NCI-H524 treated with DMSO at 0.1 percent for 48 hours (cell line): ENCODE data around the gene ULK4.
"Not testable (repeated sequence)": the region's sequence is repeated elsewhere in the genome, so short reads cannot be mapped to it uniquely, and the experiment has no call there.

Experiments used
- DNase-seq: peaks from one replicate; lab custom pipeline; 2025; lab: John Stamatoyannopoulos, UW

The ULK4 gene

DNA sequence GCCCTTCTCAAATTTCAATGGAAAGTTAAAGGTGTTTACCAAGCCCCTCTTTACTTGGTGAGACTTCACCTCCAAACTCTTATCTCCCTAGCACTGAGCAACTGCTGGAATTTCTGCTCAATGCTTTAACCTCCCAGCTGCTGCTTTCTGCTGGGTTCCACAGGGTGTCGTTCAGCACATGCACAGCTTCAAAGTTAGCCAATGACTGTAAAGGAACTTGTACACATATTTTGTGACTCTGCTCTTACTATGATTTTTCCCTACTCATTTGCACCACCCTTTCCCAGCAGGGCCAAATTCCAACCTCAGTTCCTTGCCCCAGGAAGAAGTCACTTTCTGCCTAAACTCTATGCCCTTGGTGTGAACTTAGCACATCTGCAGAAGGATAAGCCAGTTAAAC lies 89.7 kb downstream of the ULK4 start:
- DNase-seq, result no peak

DNA sequence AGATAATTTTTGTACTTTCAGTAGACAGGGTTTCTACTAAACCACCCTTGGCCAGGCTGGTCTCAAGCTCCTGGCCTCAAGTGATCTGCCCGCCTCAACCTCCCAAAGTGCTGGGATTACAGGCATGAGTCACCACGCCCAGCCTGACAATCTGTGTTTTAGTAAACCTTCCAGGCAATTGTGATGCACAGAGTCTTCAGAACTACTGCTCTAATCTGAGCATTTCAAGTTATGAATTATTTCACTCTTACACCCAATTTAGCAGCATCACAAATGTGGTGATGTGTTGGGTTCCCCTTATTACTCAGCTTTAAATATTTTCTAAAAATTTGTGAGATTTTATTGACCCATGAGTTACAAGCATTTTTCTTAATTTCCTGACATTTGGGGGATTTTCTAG lies 94.4 kb downstream of the ULK4 start:
- no peak for DNase-seq

DNA sequence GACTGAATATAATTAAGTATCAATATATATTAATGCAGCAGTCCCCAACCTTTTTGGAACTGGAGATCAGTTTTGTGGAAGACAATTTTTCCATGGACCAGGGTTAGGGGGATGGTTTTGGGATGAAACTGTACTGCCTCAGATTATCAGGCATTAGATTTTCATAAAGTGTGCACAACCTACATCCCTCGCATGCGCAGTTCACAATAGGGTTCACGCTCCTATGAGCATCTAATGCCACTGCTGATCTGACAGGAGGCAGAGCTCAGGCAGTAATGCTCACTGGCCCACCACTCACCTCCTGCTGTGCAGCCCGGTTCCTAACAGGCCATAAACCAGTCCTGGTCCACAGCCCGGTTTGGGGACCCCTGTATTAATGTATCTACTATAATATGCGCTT lies 95.6 kb downstream of the ULK4 start:
- no peak for DNase-seq

DNA sequence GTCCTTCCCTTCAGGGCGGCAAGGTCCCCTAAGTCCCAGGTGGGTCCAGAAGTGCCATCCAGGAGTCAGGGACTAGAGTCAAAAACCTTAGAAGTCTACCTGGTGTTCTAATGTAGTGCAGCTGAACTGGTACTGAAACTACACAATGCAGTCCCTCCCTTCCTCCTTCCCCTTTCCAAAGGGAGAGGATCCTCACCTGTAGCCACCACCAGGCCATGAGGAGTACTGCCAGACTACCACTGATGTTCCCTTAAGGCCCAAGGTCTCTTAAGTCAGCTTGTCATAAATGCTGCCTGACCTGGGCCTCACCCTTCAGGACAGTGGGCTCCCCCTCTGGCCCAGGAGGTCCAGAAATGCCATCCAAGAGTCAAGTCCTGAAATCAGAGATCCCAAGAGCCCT lies 98.9 kb downstream of the ULK4 start:
- no peak for DNase-seq

DNA sequence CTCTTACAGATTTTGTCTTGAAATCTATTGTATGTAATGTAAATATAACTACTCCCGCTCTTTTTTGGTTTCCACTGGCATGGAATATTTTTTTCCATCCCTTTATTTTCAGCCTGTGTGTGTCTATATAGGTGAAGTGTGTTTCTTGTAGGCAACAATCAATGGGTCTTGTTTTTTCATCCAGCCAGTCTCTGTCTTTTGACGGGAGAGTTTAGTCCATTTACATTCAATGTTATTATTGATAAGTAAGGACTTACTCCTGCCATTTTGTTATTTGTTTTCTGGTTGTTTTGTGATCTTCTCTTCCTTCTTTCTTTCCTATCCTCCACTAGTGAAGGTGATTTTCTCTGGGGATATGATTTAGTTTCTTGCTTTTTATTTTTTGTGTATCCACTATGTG lies 101.4 kb downstream of the ULK4 start:
- not testable (repeated sequence) for DNase-seq

DNA sequence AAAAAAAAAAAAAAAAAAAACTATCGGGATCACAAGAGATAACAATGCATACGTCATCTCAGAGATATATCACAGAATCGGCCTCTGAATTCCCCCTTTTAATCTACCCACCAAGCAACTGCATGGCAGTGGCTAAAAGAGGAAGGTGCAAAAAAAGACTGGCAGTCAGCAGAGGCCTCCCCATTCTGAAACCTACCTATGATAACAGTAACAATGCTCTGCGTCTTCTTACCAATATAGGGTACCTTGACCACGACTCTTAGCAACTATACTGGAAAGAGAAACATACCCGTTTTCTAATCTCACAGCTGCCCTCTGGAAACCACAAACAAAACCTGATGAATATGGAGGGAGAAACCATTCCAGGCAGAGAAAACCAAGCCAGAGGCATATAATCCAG lies 106.9 kb downstream of the ULK4 start:
- no peak for DNase-seq

DNA sequence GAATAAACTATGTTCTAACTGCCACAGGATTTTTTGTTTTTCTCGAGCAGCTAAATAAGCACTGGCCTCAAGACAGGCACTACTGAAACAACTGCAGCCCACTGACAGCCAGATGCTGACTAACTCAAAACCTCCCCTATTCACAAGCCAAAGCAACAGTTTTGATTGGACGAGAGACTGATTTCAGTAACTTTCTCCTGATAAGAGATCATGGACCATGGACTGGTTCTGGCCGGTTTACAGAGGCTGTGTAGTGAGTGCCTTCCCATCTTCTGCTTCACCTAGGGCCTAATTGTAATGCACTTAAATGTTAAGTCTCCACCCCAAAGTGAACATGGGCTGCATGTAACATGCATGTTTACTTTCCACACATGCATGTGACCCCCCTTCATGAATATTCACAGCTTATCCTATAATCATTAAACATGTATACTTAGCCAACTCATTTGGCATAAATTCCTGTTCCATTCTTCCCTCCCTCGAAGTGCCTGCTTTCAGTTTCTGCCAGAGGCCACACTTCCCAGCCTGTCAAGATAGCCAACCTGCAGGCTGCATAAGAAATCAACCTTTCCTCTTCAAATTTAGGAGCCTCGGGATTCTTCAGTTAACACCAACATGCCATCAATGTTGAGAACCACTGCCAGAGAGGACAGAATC lies 108.2 kb downstream of the ULK4 start:
- DNase-seq, result no peak

DNA sequence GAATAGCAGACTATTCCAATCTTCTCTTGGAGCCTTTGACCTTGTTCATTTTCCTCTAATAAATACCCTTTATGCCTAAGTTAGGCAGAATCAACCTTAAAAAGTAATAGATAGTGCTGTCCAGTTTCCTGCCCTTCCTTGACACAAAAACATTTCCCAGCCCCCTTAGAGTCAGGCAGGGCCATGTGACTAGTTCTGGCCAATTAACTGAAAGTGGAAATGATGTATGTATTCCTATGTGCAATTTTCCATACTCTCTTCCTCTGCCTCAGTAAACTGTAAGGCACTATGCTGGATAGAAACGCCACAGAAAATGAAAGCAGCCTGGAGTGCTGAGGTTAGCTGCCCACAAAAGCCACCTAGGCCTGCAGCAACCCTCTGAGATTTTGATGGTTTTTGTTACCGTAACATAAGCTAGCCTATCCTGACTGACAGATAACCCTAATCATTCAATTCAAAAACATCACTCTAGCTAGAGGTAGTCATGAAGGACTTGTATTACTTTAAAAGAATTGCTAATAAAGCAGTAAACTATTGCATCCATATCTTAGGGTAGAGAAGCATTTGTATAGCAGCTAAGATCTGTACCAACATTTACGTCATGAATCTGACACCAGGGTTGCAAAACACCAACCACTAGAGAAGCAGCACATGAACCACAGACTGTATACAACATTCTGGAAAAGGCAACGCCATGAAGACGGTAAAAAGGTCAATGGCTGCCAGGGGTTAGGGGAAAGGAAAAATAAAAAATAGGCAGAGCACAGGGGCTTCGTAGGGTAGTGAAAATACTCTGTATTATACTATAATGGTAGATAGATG lies 112.9 kb downstream of the ULK4 start:
- no peak for DNase-seq

DNA sequence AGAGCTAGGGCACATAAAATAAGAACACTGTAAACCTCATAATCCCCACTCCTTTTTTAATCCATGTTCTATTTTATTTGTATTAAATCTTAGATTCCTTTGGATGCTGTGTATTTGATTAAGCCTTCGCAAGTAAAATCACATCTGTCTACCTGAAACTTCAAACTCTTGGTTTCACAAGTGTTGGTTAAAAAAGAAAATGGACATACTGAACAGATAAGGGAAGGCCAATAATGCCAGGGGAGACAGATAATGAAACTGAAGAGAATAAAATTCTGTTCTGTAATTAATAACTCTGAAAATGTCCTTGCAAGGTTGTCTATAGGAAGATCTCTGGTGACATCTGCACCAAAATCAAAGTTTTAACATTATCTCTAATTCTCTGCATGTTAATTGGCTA lies 114.2 kb downstream of the ULK4 start:
- no peak for DNase-seq

DNA sequence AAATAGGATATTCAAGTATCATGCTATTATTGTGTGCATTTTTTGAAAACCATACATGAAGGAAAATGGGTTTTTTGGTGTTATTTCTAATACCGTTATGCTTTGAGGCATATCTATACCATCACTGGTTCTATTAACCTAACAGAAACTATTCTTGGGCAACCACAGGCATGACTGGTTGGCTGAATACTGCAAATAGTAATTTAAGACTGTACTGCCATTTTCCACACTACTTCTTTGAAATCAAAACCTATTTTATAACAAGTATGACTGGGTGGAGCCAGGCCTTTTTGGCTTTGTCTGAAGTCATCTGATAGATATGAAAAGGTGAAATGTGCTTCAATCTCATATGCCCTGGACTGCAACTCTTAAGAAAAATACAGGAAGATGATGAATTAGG lies 115.1 kb downstream of the ULK4 start:
- DNase-seq, result no peak

DNA sequence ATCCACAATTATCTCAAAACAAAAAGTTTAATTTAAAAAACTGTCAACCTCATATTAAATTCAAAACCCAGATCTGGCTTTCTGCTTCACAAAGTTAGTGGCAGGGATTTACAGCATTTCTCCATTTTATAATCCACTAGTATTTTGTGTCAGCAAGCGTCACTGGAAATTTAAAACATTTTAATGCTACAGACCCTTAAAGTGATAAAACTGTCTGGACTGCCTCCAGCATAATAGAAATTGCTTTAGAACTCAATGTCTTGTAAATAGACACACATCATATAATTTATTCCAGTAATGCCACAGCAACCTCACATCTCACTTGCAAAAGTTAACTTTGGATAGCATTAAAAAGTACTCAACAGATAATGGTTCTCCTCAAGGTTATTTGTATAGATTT lies 116.1 kb downstream of the ULK4 start:
- DNase-seq, result no peak

DNA sequence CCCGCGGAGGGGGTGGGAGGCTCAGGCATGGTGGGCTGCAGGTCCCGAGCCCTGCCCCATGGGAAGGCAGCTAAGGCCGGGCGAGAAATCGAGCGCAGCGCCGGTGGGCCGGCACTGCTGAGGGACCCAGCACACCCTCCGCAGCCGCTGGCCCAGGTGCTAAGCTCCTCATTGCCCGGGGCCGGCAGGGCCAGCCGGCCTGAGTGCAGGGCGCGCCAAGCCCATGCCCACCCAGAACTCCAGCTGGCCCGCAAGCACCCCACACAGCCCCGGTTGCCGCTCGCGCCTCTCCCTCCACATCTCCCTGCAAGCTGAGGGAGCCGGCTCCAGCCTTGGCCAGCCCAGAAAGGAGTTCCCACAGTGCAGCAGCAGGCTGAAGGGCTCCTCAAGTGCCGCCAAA lies 117.6 kb downstream of the ULK4 start:
- DNase-seq, result not testable (repeated sequence)

DNA sequence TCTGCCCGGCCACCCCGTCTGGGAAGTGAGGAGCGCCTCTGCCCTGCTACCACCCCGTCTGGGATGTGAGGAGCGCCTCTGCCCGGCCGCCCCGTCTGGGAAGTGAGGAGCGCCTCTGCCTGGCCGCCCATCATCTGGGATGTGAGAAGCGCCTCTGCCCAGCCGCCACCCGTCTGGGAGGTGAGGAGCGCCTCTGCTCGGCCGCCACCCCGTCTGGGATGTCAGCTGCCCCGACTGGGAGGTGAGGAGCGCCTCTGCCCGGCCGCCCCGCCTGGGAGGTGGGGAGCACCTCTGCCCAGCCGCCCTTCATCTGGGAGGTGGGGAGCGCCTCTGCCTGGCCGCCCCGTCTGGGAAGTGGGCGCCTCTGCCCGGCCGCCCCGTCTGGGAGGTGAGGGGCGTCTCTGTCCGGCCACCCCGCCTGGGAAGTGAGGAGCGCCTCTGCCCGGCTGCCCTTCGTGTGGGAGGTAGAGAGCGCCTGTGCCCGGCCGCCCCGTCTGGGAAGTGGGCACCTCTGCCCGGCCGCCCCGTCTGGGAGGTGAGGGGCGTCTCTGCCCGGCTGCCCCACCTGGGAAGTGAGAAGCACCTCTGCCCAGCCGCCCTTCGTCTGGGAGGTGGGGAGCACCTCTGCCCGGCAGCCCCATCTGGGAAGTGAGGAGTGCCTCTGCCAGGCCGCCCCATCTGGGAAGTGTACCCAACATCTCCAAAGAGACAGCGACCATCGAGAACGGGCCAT lies 120.8 kb downstream of the ULK4 start:
- DNase-seq, result not testable (repeated sequence)

DNA sequence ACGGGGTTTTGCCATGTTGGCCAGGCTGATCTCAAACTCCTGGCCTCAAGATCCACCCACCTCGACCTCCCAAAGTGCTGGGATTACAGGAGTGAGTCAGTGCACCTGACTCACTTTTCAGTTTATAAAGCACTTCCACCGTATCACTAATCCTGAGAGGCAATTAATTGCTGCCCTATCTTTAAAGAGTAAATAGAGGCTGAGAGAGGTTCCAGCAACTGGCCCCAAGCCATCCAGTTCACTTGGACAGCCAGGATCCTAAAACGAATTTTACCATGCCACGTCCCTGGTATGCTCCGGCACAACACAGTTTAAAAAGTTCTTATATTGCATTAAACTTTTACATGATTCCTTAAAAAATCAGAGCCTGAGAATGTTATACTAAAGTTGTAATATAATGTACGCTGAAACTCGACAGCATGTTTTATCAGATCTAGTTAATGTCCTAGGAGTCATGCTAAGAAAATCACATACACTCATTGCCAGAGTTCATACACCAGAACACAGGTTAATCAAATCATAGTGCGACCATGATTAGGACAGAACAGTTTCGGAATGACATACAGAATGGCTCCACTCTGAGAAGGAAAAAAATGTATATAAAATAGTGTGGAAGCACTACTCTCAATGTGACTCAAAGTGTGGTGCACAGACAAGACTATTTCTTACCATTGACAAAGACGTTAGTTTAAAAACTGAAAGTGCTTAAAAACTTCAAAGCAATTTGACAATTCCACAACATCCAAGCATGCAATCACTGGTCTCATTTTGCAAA lies 125.4 kb downstream of the ULK4 start:
- no peak for DNase-seq

DNA sequence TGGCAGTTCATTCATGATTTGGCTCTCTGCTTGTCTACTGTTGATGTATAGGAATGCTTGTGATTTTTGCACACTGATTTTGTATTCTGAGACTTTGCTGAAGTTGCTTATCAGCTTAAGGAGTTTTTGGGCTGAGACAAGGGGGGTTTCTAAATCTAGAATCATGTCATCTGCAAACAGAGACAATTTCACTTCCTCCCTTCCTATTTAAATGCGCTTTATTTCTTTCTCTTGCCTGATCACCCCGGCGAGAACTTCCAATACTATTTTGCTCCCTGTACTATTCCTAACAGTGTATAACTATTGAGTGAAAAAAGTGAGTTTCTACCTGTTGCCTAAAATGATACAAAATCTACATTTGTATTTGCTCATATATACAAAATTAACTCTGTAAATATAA lies 128.3 kb downstream of the ULK4 start:
- no peak for DNase-seq

DNA sequence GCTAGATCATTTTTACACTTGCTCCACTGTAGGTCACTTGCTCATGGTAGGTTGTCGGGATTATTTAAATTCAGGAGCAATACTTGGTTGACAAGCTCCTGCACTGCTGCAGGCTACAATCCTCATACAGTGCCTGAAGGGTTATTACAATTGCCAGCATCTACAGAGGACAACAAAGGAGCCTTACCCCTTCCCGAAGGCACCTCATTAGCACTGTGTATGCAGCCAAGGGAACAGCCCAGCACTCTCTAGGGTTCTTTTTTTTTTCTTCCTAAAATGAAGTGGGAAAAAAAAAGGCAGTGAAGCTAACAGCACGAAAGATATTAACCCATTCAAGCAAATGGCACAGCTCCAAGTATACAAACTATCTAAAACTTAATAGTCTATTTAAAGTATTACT lies 142.7 kb downstream of the ULK4 start:
- no peak for DNase-seq

DNA sequence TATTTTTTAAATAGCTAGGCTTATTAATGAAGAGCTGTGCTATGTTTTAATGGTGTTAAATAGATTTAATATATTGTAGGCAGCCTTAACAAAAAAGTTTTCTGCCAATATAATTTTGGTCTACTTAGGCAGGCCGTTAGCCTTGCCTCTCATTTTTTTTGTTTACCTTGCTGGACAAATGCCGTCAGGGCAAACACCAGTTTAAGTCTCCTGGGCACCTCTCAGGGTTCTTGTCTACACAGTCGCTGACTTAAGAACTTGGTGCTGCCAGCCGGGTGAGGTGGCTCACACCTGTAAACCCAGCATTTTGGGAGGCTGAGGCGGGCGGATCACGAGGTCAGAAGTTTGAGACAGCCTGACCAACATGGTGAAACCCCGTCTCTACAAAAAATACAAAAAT lies 153.3 kb downstream of the ULK4 start:
- DNase-seq, result no peak

DNA sequence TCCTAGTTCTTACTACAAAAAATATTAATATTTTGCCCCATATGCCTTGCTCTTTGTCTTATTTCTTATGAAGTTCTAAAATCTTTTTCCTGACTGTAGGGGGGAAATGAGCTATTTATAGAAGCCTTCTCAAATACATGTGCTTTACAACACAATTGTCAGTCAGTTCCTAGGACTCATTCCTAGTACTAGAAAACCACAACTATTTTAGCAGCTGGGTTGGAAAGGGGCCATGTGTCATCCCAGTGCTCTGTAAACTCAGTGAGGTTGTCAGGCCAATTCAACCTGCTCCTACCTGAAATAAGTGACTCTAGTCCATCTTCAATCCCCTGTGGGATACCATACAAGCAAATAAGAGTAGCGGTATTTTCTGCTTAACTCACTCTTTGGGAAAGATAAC lies 153.8 kb downstream of the ULK4 start:
- no peak for DNase-seq

DNA sequence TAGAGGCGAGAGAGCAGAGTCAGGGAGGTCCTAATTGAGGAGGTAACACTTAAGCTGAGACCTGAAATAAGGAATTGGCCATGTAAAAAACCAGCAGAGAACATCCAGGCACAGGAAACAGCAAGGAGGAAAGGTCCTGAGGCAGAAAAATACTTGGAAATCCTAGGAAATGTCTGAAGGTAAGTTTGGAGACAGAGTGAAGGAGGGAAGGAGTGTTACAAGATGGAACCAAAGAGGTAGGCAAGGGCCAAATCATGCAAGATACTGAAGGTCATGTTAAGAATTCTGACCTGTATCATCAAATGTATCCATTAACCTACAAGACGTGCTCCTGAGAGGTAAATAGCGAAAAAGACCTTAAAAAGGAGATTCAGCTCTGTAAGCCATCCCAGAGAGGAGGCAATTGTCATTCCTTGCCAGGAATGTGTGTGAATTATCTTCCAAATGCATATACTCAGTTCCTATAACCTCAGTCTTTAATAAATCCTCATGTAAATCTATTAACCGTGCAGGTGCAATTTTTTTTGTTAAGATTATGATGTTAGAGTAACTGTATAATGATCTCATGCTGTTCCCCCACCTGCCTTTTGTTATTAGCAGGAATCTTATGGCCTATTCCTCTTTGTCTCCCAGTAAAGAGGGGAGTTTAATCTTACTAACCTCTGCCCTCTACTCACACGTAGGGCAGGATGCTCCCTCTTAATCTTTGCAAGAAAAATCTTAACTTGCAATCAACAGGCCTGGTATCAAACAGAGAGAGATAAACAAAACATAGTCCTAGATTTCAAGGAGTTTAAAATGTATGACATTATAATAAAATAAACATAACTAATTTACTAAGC lies 166.9 kb downstream of the ULK4 start:
- no peak for DNase-seq

DNA sequence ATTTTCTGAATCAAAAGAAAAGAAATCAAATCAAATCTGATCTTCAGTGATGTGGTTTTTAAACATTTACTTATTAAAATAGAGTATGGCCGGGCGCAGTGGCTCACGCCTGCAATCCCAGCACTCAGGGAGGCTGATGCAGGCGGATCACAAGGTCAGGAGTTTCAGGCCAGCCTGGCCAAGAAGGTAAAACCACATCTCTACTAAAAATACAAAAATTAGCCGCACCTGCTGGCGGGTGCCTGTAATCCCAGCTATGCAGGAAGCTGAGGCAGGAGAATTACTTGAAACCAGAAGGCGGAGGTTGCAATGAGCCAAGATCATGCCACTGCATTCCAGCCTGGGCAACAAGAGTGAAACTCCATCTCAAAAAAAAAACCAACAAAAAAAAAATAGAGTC lies 169.1 kb downstream of the ULK4 start:
- DNase-seq, result no peak

DNA sequence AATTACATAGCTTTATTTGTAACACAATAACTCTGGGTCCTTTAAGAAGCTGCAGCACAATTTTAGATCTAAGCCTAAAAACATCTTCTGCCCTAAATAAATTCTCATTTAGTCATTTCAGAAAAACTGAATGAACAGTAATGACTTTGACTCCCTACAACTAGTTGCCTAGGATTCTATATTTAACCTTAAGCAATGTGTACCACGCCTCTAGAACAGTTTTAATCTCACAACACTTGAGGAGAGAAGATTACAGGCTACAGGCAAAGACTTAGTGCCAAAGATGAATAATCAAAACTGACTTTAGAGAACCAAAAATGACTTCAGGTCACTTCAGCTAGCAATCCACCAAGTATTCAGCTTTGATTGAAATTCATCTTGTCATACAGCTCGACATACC lies 192.8 kb downstream of the ULK4 start:
- DNase-seq, result no peak
